Hepatocyte (in vitro differentiated cells): ENCODE data around the gene DACH2. TPM values are rescaled to one million over a fixed set of nuclear protein-coding genes. Genes with fewer than 3 reads are reported as not detected.

ENCODE experiments used
- DNase-seq: peaks from one replicate; pipeline ENCODE4 v3.0.0-alpha.2; 2016; ENCODE audit warnings: low spot score
- H2AFZ ChIP-seq: fragments of 200-600 bp; sonication (generic); 2 replicates; pipeline ENCODE4 v1.6.0; 2016; ENCODE audit warnings: antibody characterized with exemption, mild to moderate bottlenecking
- H3K27ac ChIP-seq: fragments of 200-600 bp; sonication (generic); 2 replicates; pipeline ENCODE4 v1.5.1; 2016; ENCODE audit warnings: mild to moderate bottlenecking
- H3K27me3 ChIP-seq: fragments of 200-600 bp; sonication (generic); 2 replicates; pipeline ENCODE4 v1.6.1; 2016
- H3K36me3 ChIP-seq: fragments of 200-600 bp; sonication (generic); replicated peaks from 2 replicates; pipeline ENCODE4 v1.5.1; 2016; ENCODE audit warnings: low read depth; ENCODE audit not compliant: insufficient read depth
- H3K4me1 ChIP-seq: fragments of 200-600 bp; sonication (generic); 2 replicates; pipeline ENCODE4 v1.5.1; 2016; ENCODE audit warnings: mild to moderate bottlenecking, moderate library complexity; ENCODE audit not compliant: insufficient read depth
- H3K4me2 ChIP-seq: fragments of 200-600 bp; sonication (generic); 2 replicates; pipeline ENCODE4 v1.6.0; 2016
- H3K4me3 ChIP-seq: fragments of 200-600 bp; sonication (generic); 2 replicates; pipeline ENCODE4 v1.5.1; 2016; ENCODE audit warnings: mild to moderate bottlenecking
- H3K79me2 ChIP-seq: fragments of 200-600 bp; sonication (generic); 2 replicates; pipeline ENCODE4 v1.6.0; 2017; ENCODE audit warnings: mild to moderate bottlenecking
- H3K9me2 ChIP-seq: fragments of 200-600 bp; sonication (generic); replicated peaks from 2 replicates; pipeline ENCODE4 v1.6.0; 2017; ENCODE audit warnings: mild to moderate bottlenecking; ENCODE audit not compliant: insufficient read depth
- H3K9me3 ChIP-seq: fragments of 200-600 bp; sonication (generic); 2 replicates; pipeline ENCODE4 v1.5.1; 2016; ENCODE audit warnings: low read depth, mild to moderate bottlenecking
- H4K20me1 ChIP-seq: fragments of 200-600 bp; sonication (generic); 2 replicates; pipeline ENCODE4 v1.6.0; 2016; ENCODE audit warnings: mild to moderate bottlenecking; ENCODE audit not compliant: insufficient read depth, poor library complexity, severe bottlenecking
- EZH2 ChIP-seq: fragments of 200-600 bp; sonication (generic); IDR thresholded peaks from 2 replicates; pipeline ENCODE4 v1.6.1; 2016; ENCODE audit warnings: antibody characterized with exemption, mild to moderate bottlenecking, borderline replicate concordance
- EZH2phosphoT487 ChIP-seq: fragments of 200-600 bp; sonication (generic); IDR thresholded peaks from one replicate; pipeline ENCODE4 v1.6.1; 2018; ENCODE audit warnings: antibody characterized with exemption, mild to moderate bottlenecking, low read depth, moderate library complexity; ENCODE audit not compliant: unreplicated experiment, severe bottlenecking
- WGBS: methylation state at CpG from one replicate; pipeline ENCODE4 v1.1.6; 2016; ENCODE audit warnings: low lambda C conversion rate; ENCODE audit errors: missing lambda C conversion rate; 5-methylcytosine and 5-hydroxymethylcytosine counted together
- polyA plus RNA-seq: library from polyadenylated mRNA; unstranded; fragments of >200 nt; fragmentation: Nextera tagmentation; extraction: Ambion mirVana; gene quantifications from 2 replicates; pipeline ENCODE4 v1.2.1, GENCODE V29; 2016
- total RNA-seq: library from RNA; depleted of rRNA; stranded (reverse); fragments of >200 nt; gene quantifications from 2 replicates; pipeline ENCODE4 v1.2.3, GENCODE V29; 2014
- TF ChIP-seq, protein P1 (sequence below): fragments of 200-600 bp; sonication (generic); IDR thresholded peaks from 2 replicates; pipeline ENCODE4 v1.5.1; 2016; ENCODE audit warnings: antibody characterized with exemption, mild to moderate bottlenecking; ENCODE audit not compliant: poor library complexity

DACH2 gene
- total and polyA plus RNA-seq, 2 experiments from 2014 or later = 0.67 to 0.87 TPM

- no peak overlapping the region for H3K4me3 ChIP-seq
- no peak overlapping the region for H3K27ac ChIP-seq
- H3K79me2 ChIP-seq = no peaks in the 10 kb centered on the region
- DNase-seq = no peak
- H3K4me1 ChIP-seq = no peaks in the 10 kb centered on the region
- WGBS = 87% methylated on average over 1 of the region's 1 CpG
- no peaks in the 10 kb centered on the region for H3K9me3 ChIP-seq
- H3K36me3 ChIP-seq = no peaks in the 10 kb centered on the region
- TF ChIP-seq, protein P1, sequence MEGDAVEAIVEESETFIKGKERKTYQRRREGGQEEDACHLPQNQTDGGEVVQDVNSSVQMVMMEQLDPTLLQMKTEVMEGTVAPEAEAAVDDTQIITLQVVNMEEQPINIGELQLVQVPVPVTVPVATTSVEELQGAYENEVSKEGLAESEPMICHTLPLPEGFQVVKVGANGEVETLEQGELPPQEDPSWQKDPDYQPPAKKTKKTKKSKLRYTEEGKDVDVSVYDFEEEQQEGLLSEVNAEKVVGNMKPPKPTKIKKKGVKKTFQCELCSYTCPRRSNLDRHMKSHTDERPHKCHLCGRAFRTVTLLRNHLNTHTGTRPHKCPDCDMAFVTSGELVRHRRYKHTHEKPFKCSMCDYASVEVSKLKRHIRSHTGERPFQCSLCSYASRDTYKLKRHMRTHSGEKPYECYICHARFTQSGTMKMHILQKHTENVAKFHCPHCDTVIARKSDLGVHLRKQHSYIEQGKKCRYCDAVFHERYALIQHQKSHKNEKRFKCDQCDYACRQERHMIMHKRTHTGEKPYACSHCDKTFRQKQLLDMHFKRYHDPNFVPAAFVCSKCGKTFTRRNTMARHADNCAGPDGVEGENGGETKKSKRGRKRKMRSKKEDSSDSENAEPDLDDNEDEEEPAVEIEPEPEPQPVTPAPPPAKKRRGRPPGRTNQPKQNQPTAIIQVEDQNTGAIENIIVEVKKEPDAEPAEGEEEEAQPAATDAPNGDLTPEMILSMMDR = no peak
- TF ChIP-seq EZH2phosphoT487 (no peak), EZH2 (no peak)
- H3K27me3 ChIP-seq = no peaks in the 10 kb centered on the region
- no peak overlapping the region for H2AFZ ChIP-seq
- no peaks in the 10 kb centered on the region for H3K9me2 ChIP-seq
- H4K20me1 ChIP-seq = no peaks in the 10 kb centered on the region
- H3K4me2 ChIP-seq = no peak overlapping the region
Observed at GRCh38 chrX:86121916-86122315, 26.3 kb upstream of the DACH2 start.

- H2AFZ ChIP-seq = no peak overlapping the region
- 9% methylated on average over 3 of the region's 3 CpGs for WGBS
- H3K9me2 ChIP-seq = no peaks in the 10 kb centered on the region
- no peak overlapping the region for H3K4me2 ChIP-seq
- H3K9me3 ChIP-seq = no peaks in the 10 kb centered on the region
- no peak overlapping the region for H3K4me3 ChIP-seq
- no peaks in the 10 kb centered on the region for H3K27me3 ChIP-seq
- no peaks in the 10 kb centered on the region for H3K4me1 ChIP-seq
- H3K27ac ChIP-seq = no peak overlapping the region
- DNase-seq = peak; percentile 32
- H3K79me2 ChIP-seq = no peaks in the 10 kb centered on the region
- H4K20me1 ChIP-seq = no peaks in the 10 kb centered on the region
- TF ChIP-seq, protein P1 = peak; percentile 64
- TF ChIP-seq EZH2 = no peak
- no peaks in the 10 kb centered on the region for H3K36me3 ChIP-seq
Observed at GRCh38 chrX:86133761-86134160, 14.5 kb upstream of the DACH2 start.

- DNase-seq = no peak
- TF ChIP-seq EZH2phosphoT487 (no peak), EZH2 (no peak)
- TF ChIP-seq, protein P1 = no peak
- Histone ChIP-seq H3K4me1 (no peaks in the 10 kb centered on the region), H3K9me3 (no peaks in the 10 kb centered on the region), H4K20me1 (no peaks in the 10 kb centered on the region), H3K27me3 (no peaks in the 10 kb centered on the region), H3K4me2 (no peak overlapping the region), H3K36me3 (no peaks in the 10 kb centered on the region), H2AFZ (no peak overlapping the region), H3K79me2 (no peaks in the 10 kb centered on the region), H3K4me3 (no peak overlapping the region), H3K27ac (no peak overlapping the region), H3K9me2 (no peaks in the 10 kb centered on the region)
- WGBS = 67% methylated on average over 3 of the region's 3 CpGs
Observed at GRCh38 chrX:86137071-86137470, 11.2 kb upstream of the DACH2 start.

DNA sequence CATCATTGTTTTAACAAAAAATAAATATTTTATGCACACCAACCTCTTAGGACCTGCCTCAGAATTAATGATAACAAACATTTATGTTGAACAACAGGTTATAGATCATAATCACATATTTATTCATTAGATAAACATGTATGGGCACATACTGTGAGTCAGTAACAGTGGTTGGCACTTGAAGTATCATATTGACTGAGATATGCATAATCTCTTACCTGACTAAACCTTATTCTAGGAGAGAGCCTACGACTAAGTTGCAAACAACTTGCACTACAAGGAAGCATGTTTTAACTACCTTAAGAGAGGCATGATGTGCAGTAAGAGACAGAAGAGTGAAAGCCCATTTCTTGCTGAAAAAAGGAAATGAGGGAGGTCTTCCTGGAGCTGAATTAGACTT lies 6.5 kb upstream of the DACH2 start:
- Histone ChIP-seq H3K36me3 (no peaks in the 10 kb centered on the region), H3K27ac (no peak overlapping the region), H3K27me3 (no peaks in the 10 kb centered on the region), H3K4me1 (no peaks in the 10 kb centered on the region), H3K4me3 (no peak overlapping the region), H2AFZ (no peak overlapping the region), H3K9me2 (no peaks in the 10 kb centered on the region), H3K79me2 (no peaks in the 10 kb centered on the region), H3K4me2 (no peak overlapping the region), H4K20me1 (no peaks in the 10 kb centered on the region), H3K9me3 (no peaks in the 10 kb centered on the region)
- TF ChIP-seq EZH2phosphoT487 (no peak), EZH2 (no peak)
- TF ChIP-seq, protein P1 = no peak
- WGBS = 58% methylated on average over 1 of the region's 1 CpG
- no peak for DNase-seq
